Liver (tissue), 3 donors: Measurements from ENCODE around the gene PTPRN2.

Source experiments
- EGR1 ChIP-seq, 2 donors: IDR thresholded peaks; 2 replicates each; pipeline ENCODE4 v1.6.1; 2016 to 2018; ENCODE audit warnings: antibody characterized with exemption in 2 of 2, low read depth in 2 of 2
- JUND ChIP-seq, 2 donors: IDR thresholded peaks; 2 replicates each; pipeline ENCODE4 v1.6.1; 2016; ENCODE audit warnings: antibody characterized with exemption in 2 of 2
- REST ChIP-seq: IDR thresholded peaks from 2 replicates; pipeline ENCODE4 v1.6.1; 2016; ENCODE audit warnings: antibody characterized with exemption, mild to moderate bottlenecking
- SP1 ChIP-seq: IDR thresholded peaks from 2 replicates; pipeline ENCODE4 v1.6.1; 2018; ENCODE audit warnings: antibody characterized with exemption, mild to moderate bottlenecking
- YY1 ChIP-seq: IDR thresholded peaks from 2 replicates; pipeline ENCODE4 v1.6.1; 2016; ENCODE audit warnings: antibody characterized with exemption, mild to moderate bottlenecking
- TF ChIP-seq, protein P1 (sequence below): fragments of 150-350 bp; IDR thresholded peaks from 2 replicates; pipeline ENCODE4 v1.5.1; 2017; ENCODE audit warnings: improper control_type of control experiment, low read depth, low read length; ENCODE audit not compliant: missing input control
- donor health status: healthy.
- donor health status: healthy.

DNA sequence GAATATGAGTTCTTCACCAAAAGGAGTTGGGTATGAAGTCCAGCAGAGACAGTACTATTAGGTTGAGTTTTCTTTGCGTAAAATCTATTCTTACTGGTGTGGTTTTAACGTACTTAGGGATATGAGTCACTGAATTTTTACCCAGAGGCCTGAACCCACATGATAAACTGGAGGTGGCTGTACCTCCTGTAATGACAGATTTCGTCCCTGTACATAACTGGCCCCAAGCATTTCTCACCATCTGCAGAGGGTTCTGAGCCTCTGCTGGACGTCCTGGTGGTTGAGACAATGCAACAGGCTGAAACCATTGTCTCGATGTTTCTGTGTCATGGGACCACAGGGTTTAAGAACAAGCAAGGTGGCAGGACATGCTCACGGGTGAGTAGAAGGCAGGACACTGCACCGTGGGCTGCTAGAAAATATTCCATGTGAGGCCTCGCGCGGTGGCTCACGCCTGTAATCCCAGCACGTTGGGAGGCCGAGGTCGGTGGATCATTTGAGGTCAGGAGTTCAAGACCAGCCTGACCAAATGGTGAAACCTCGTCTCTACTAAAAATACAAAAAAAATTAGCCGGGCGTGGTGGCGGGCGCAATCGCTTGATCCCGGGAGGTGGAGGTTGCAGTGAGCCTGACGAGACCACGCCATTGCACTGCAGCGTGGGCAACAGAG, 1017.0 kb downstream of the PTPRN2 start:
- TF ChIP-seq, protein P1, sequence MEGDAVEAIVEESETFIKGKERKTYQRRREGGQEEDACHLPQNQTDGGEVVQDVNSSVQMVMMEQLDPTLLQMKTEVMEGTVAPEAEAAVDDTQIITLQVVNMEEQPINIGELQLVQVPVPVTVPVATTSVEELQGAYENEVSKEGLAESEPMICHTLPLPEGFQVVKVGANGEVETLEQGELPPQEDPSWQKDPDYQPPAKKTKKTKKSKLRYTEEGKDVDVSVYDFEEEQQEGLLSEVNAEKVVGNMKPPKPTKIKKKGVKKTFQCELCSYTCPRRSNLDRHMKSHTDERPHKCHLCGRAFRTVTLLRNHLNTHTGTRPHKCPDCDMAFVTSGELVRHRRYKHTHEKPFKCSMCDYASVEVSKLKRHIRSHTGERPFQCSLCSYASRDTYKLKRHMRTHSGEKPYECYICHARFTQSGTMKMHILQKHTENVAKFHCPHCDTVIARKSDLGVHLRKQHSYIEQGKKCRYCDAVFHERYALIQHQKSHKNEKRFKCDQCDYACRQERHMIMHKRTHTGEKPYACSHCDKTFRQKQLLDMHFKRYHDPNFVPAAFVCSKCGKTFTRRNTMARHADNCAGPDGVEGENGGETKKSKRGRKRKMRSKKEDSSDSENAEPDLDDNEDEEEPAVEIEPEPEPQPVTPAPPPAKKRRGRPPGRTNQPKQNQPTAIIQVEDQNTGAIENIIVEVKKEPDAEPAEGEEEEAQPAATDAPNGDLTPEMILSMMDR: no peak
- TF ChIP-seq REST: no peak
- no peak for TF ChIP-seq SP1
- TF ChIP-seq JUND (IDR thresholded peaks at IDR 0.05): no peak
- no peak for TF ChIP-seq YY1
- TF ChIP-seq EGR1 (IDR thresholded peaks at IDR 0.05; ENCODE audit: low read depth in 2 of 2): no peak
